HepG2 (cell line): Measurements from ENCODE around the gene DCAF7. TPM values are rescaled to one million over a fixed set of nuclear protein-coding genes. Genes with fewer than 3 reads are reported as not detected.

ENCODE experiments used
- BCLAF1 ChIP-seq: fragments of 450-650 bp; IDR thresholded peaks from 2 replicates; pipeline ENCODE4 v1.6.1; 2017; ENCODE audit warnings: mild to moderate bottlenecking
- CTCF ChIP-seq: sonication (generic); formaldehyde crosslinking; IDR thresholded peaks from 2 replicates; pipeline ENCODE4 v1.5.0; 2020; ENCODE audit warnings: mild to moderate bottlenecking, missing genetic modification reagents, moderate library complexity
- GMEB1 ChIP-seq: sonication (generic); formaldehyde crosslinking; IDR thresholded peaks from 2 replicates; pipeline ENCODE4 v1.5.1; 2020; ENCODE audit warnings: missing genetic modification reagents, mild to moderate bottlenecking, borderline replicate concordance
- HBP1 ChIP-seq: IDR thresholded peaks from 2 replicates; pipeline ENCODE4 v1.6.1; 2016; ENCODE audit warnings: low read depth, control low read depth
- HDAC1 ChIP-seq: sonication (generic); formaldehyde crosslinking; IDR thresholded peaks from 2 replicates; pipeline ENCODE4 v1.5.1; 2020; ENCODE audit warnings: mild to moderate bottlenecking, missing genetic modification reagents
- PPARG ChIP-seq: conservative IDR thresholded peaks from 2 replicates; pipeline ENCODE4 v1.6.1; 2016; ENCODE audit warnings: missing biosample characterization, missing genetic modification reagents
- TBP ChIP-seq: sonication (generic); formaldehyde crosslinking; IDR thresholded peaks from 2 replicates; pipeline ENCODE4 v1.5.0; 2020; ENCODE audit warnings: missing genetic modification reagents
- U2AF2 ChIP-seq: fragments of 200-400 bp; formaldehyde crosslinking; IDR thresholded peaks from 2 replicates; pipeline ENCODE4 v1.6.1; 2017; ENCODE audit warnings: low read depth, mild to moderate bottlenecking, low read length
- USF2 ChIP-seq, 2 experiments: sonication (generic) in 1 of 2; formaldehyde crosslinking in 1 of 2; IDR thresholded peaks; 2 replicates each; pipeline versions ENCODE4 v1.5.1 to v1.6.1; 2011 to 2020; ENCODE audit warnings: borderline replicate concordance in 1 of 2, low read depth in 1 of 2, low read length in 1 of 2, mild to moderate bottlenecking in 1 of 2, missing genetic modification reagents in 1 of 2, moderate library complexity in 1 of 2
- ZBTB20 ChIP-seq: sonication (generic); formaldehyde crosslinking; IDR thresholded peaks from 2 replicates; pipeline ENCODE4 v1.8.1; 2023; ENCODE audit warnings: missing genetic modification reagents, low read depth, mild to moderate bottlenecking, borderline replicate concordance
- ZFP41 ChIP-seq: sonication (generic); formaldehyde crosslinking; IDR thresholded peaks from 2 replicates; pipeline ENCODE4 v1.4.0; 2020; ENCODE audit warnings: mild to moderate bottlenecking, missing genetic modification reagents, borderline replicate concordance
- ZNF121 ChIP-seq: sonication (generic); formaldehyde crosslinking; IDR thresholded peaks from 2 replicates; pipeline ENCODE4 v1.5.0; 2020; ENCODE audit warnings: mild to moderate bottlenecking, missing genetic modification reagents
- ZNF275 ChIP-seq: sonication (generic); formaldehyde crosslinking; IDR thresholded peaks from 2 replicates; pipeline ENCODE4 v1.8.0; 2022; ENCODE audit warnings: missing genetic modification reagents, mild to moderate bottlenecking, inconsistent platforms, borderline replicate concordance
- ZNF619 ChIP-seq: sonication (generic); formaldehyde crosslinking; IDR thresholded peaks from 2 replicates; pipeline ENCODE4 v1.4.0; 2020; ENCODE audit warnings: mild to moderate bottlenecking, missing genetic modification reagents
- ZNF770 ChIP-seq: sonication (generic); formaldehyde crosslinking; IDR thresholded peaks from 2 replicates; pipeline ENCODE4 v1.5.0; 2020; ENCODE audit warnings: mild to moderate bottlenecking, missing genetic modification reagents
- polyA plus RNA-seq, 8 experiments: library from polyadenylated mRNA; depleted of rRNA in 3 of 8; stranded (reverse) in 7 of 8; unstranded in 1 of 8; fragments of >200 nt; fragmentation: Illumina TruSeq in 4 of 8; extraction: Trizol in 4 of 8; gene quantifications; 2 replicates each; pipeline versions ENCODE4 v1.2.1 to v1.2.3, GENCODE V29; 2011 to 2016; ENCODE audit warnings: low read depth in 4 of 8, missing spikeins in 1 of 8, mixed read lengths in 1 of 8; ENCODE audit not compliant: insufficient read depth in 1 of 8
- total RNA-seq, 5 experiments: library from RNA; depleted of rRNA; stranded (reverse); fragments of >200 nt; fragmentation: Illumina TruSeq; extraction: Trizol; gene quantifications; 2 replicates each; pipeline ENCODE4 v1.2.3, GENCODE V29; 2016; ENCODE audit warnings: low read depth in 1 of 5

The DCAF7 gene
- total and polyA plus RNA-seq, 2 of the 13 experiments (the other 11 are each of a cell fraction or from before 2014, with no cell fraction given), result 55.2 to 73.4 TPM

GRCh38 chr17:63631062-63631461 is 80.8 kb downstream of the DCAF7 start (continued):
- TF ChIP-seq BCLAF1 (no peak), ZNF121 (CRISPR knock-in tag) (peak; percentile 75; the same call in 1 of the 2 replicates), CTCF (CRISPR knock-in tag) (no peak), TBP (no peak), GMEB1 (CRISPR knock-in tag) (no peak), ZNF275 (no peak), ZNF619 (CRISPR knock-in tag) (no peak), U2AF2 (no peak), USF2 (IDR thresholded peaks at IDR 0.05; ENCODE audit: low read depth, low read length) (no peak), USF2 (CRISPR knock-in tag; IDR thresholded peaks at IDR 0.05; ENCODE audit: borderline replicate concordance) (no peak), HDAC1 (no peak), ZFP41 (no peak), HBP1 (CRISPR knock-in tag) (no peak), PPARG (CRISPR knock-in tag) (no peak), ZNF770 (CRISPR knock-in tag) (peak; percentile 48; the same call in 1 of the 2 replicates), ZBTB20 (CRISPR knock-in tag) (no peak)
